GM19035 (cell line): ENCODE measurements around the gene ZDHHC20.

Experiments used
- ATAC-seq: cut with Tn5 transposase; IDR thresholded peaks from one replicate; pipeline ENCODE4 v1.9.1; 2021; ENCODE audit not compliant: unreplicated experiment

The ZDHHC20 gene

DNA sequence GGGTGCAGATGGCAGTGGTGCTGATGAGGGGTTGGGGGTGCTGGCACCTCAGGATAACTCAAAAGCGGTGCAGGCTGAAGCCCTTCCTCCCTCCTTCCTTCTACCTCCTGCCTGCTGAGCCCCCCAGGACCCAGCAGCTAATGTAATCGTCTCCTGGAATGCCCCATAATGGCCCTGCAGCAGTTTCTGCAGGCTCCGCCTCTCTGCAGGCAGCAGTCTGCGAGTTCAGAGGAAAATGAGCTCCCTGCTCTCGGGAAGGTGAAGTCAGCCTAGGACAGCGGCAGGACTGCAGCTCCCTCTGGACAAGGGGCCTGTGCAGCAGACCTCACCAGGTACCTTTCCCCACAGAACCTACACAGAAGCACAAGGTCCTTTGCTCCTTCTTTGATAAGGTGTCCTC is 130.9 kb downstream of the ZDHHC20 start:
- ATAC-seq, result no peak

DNA sequence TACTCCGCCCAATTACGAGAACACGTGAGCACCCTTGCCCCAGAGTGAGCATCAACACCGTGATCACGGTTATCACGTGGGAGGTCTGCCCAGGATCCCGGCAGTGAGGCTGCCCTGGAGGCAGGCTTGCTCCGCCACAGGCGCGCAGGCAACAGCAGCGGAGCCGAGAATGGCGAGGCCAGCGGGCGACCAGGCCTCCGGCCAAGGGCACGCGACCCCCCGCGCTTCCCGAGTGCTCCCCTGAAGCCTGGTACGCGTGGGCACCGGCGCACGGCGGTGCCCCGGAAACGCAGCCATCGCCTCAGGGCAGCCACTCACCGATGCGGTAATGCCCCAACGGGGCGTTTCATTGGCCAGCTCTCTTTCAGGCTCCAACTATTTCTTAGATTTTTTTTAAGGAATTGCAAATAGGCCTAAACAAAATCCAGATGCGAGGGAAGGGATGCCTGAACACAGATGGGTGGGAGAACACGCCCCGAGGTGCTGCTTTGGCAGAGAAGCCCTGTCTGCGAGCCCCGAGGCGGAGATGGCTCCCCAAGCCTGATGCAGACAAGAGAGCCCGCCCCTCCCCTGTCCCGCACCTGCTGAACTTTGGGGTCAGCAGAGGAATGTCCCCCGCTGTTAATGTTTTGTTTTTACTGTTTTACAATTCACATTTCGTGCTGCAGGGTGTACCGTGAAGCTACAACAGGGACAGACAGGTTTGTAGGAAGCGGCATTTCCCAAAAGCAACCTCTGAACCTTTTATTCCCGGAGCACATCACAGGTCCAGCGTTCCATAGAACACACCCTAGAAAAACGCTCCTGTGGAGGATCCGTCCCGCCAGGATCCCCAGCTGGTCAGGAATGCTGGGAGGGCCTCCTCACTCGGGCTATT is 132.7 kb downstream of the ZDHHC20 start:
- ATAC-seq, result no peak

DNA sequence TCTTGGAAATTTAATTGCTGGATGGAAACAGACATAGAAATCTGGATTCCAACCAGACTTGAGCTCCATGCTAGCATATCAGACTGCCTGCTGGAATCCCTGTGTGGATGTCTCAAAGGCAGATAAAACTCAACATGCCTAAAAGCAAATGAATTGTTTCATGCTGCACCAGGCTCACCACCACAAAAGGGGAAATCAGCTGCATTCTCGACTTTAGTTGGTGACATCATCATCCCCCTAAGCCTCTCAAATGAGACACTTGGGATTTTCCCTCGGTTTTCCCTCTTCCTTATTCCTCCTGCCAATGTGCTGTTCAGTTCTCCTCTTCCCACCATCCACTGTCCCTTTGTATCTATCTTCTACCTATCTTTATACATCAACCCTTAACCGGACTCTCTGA is 134.3 kb downstream of the ZDHHC20 start:
- no peak for ATAC-seq

DNA sequence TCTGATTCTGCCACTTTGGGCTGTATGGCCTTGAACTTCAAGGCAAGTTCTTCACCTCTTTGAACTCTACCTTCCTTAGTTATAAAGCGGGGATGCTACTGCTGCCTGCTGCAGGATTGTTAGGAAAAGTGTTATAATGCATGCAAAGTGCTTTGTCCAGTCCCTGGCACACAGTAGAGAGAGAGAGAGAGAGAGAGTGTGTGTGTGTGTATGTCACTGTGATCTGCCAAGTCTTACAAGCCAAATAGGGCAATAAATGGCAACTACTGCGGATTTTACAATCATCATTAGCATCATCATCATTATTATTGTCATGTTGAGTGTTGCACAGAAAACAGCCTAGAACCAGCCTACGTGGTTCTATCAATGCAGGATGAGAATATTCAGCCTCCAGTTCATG is 136.1 kb downstream of the ZDHHC20 start:
- ATAC-seq, result no peak
